Measurements from ENCODE around the gene UTS2B.

The UTS2B gene

GRCh38 chr3:191342411-191342810, 12.1 kb upstream of the UTS2B start:
- Mint-ChIP-seq H3K4me1 (ENCODE audit: low read depth) (no peaks in the 10 kb centered on the region), H3K36me3 (ENCODE audit: low read depth) (no peaks in the 10 kb centered on the region), H3K27me3 (no peaks in the 10 kb centered on the region), H3K9me3 (no peaks in the 10 kb centered on the region), H3K27ac (no peak overlapping the region), H3K4me3 (no peak overlapping the region)
- intact Hi-C loops (cut with micrococcal nuclease) = no loop called here

- no peak overlapping the region for H3K4me3 Mint-ChIP-seq
- no peaks in the 10 kb centered on the region for H3K4me1 Mint-ChIP-seq (ENCODE audit: low read depth)
- H3K36me3 Mint-ChIP-seq (ENCODE audit: low read depth) = no peaks in the 10 kb centered on the region
- no peaks in the 10 kb centered on the region for H3K27me3 Mint-ChIP-seq
- no peak overlapping the region for H3K27ac Mint-ChIP-seq
- intact Hi-C loops (cut with micrococcal nuclease) = no loop called here
- no peaks in the 10 kb centered on the region for H3K9me3 Mint-ChIP-seq
Measured at GRCh38 chr3:191342006-191342405, 11.7 kb upstream of the UTS2B start.

GRCh38 chr3:191340966-191341365, 10.6 kb upstream of the UTS2B start:
- Mint-ChIP-seq H3K4me3 (no peak overlapping the region), H3K27ac (no peak overlapping the region), H3K9me3 (no peaks in the 10 kb centered on the region), H3K4me1 (ENCODE audit: low read depth) (no peaks in the 10 kb centered on the region), H3K27me3 (no peaks in the 10 kb centered on the region), H3K36me3 (ENCODE audit: low read depth) (no peaks in the 10 kb centered on the region)
- intact Hi-C loops (cut with micrococcal nuclease) = no loop called here

GRCh38 chr3:191340351-191340750, 10.0 kb upstream of the UTS2B start:
- Mint-ChIP-seq H3K36me3 (ENCODE audit: low read depth) (no peaks in the 10 kb centered on the region), H3K9me3 (no peaks in the 10 kb centered on the region), H3K4me1 (ENCODE audit: low read depth) (no peaks in the 10 kb centered on the region), H3K27me3 (no peaks in the 10 kb centered on the region), H3K4me3 (no peak overlapping the region), H3K27ac (no peak overlapping the region)
- intact Hi-C loops (cut with micrococcal nuclease) = no loop called here

GRCh38 chr3:191339316-191339917, 9.1 kb upstream of the UTS2B start:
- Mint-ChIP-seq H3K4me3 (no peak overlapping the region), H3K27ac (no peak overlapping the region), H3K9me3 (no peaks in the 10 kb centered on the region), H3K27me3 (no peaks in the 10 kb centered on the region), H3K4me1 (ENCODE audit: low read depth) (peaks cover 4% of the 10 kb centered on the region), H3K36me3 (ENCODE audit: low read depth) (no peaks in the 10 kb centered on the region)
- intact Hi-C loops (cut with micrococcal nuclease) = no loop called here

- no peaks in the 10 kb centered on the region for H3K9me3 Mint-ChIP-seq
- H3K27ac Mint-ChIP-seq = no peak overlapping the region
- no peaks in the 10 kb centered on the region for H3K36me3 Mint-ChIP-seq (ENCODE audit: low read depth)
- no peaks in the 10 kb centered on the region for H3K27me3 Mint-ChIP-seq
- intact Hi-C loops (cut with micrococcal nuclease) = no loop called here
- peaks cover 9% of the 10 kb centered on the region for H3K4me1 Mint-ChIP-seq (ENCODE audit: low read depth)
- H3K4me3 Mint-ChIP-seq = no peak overlapping the region
Measured at GRCh38 chr3:191338177-191338488, 7.8 kb upstream of the UTS2B start.

- Mint-ChIP-seq H3K27ac (no peak overlapping the region), H3K9me3 (no peaks in the 10 kb centered on the region)
Measured at GRCh38 chr3:191336833-191337232, 6.5 kb upstream of the UTS2B start.

GRCh38 chr3:191334346-191334893, 4.1 kb upstream of the UTS2B start:
- Mint-ChIP-seq H3K4me1 (ENCODE audit: low read depth) (peaks cover 35% of the 10 kb centered on the region), H3K36me3 (ENCODE audit: low read depth) (peaks cover 7% of the 10 kb centered on the region), H3K4me3 (no peak overlapping the region), H3K27ac (no peak overlapping the region), H3K9me3 (no peaks in the 10 kb centered on the region), H3K27me3 (peaks cover 5% of the 10 kb centered on the region)
- intact Hi-C loops (cut with micrococcal nuclease) = loop anchor here (5.0 kb wide), 1 partner anchor 92 kb away; no protein-coding TSS in a partner anchor

More at GRCh38 chr3:191336833-191337232, 6.5 kb upstream of the UTS2B start:
- intact Hi-C loops (cut with micrococcal nuclease) = no loop called here
- Mint-ChIP-seq H3K4me1 (ENCODE audit: low read depth) (peaks cover 18% of the 10 kb centered on the region), H3K36me3 (ENCODE audit: low read depth) (no peaks in the 10 kb centered on the region), H3K4me3 (no peak overlapping the region), H3K27me3 (no peaks in the 10 kb centered on the region)

GRCh38 chr3:191333298-191333880, 3.1 kb upstream of the UTS2B start:
- Mint-ChIP-seq H3K4me1 (ENCODE audit: low read depth) (peaks cover 35% of the 10 kb centered on the region), H3K4me3 (no peak overlapping the region), H3K36me3 (ENCODE audit: low read depth) (peaks cover 7% of the 10 kb centered on the region), H3K27ac (no peak overlapping the region), H3K27me3 (peaks cover 12% of the 10 kb centered on the region), H3K9me3 (no peaks in the 10 kb centered on the region)
- intact Hi-C loops (cut with micrococcal nuclease) = loop anchor here (5.0 kb wide), 1 partner anchor 91 kb away; no protein-coding TSS in a partner anchor

GRCh38 chr3:191331388-191331787, 1.1 kb upstream of the UTS2B start:
- H3K4me3 Mint-ChIP-seq = no peak overlapping the region
- no peak overlapping the region for H3K27ac Mint-ChIP-seq
- H3K9me3 Mint-ChIP-seq = no peaks in the 10 kb centered on the region
- H3K4me1 Mint-ChIP-seq (ENCODE audit: low read depth) = peaks cover 35% of the 10 kb centered on the region
- peaks cover 7% of the 10 kb centered on the region for H3K36me3 Mint-ChIP-seq (ENCODE audit: low read depth)
- H3K27me3 Mint-ChIP-seq = peaks cover 17% of the 10 kb centered on the region
- intact Hi-C loops (cut with micrococcal nuclease) = loop anchor here (5.0 kb wide), 1 partner anchor 89 kb away; no protein-coding TSS in a partner anchor

- Mint-ChIP-seq H3K4me1 (ENCODE audit: low read depth) (peaks cover 35% of the 10 kb centered on the region), H3K36me3 (ENCODE audit: low read depth) (peaks cover 7% of the 10 kb centered on the region), H3K27me3 (peaks cover 17% of the 10 kb centered on the region), H3K27ac (peak overlapping the region; percentile 82), H3K9me3 (no peaks in the 10 kb centered on the region), H3K4me3 (peak overlapping the region; percentile 79)
- intact Hi-C loops (cut with micrococcal nuclease) = loop anchor here (5.0 kb wide), 1 partner anchor 88 kb away; no protein-coding TSS in a partner anchor
Measured at GRCh38 chr3:191330530-191331048, 263 bp upstream of the UTS2B start.

- peaks cover 17% of the 10 kb centered on the region for H3K27me3 Mint-ChIP-seq
- peak within 1 kb of the TSS; percentile 79 for H3K4me3 Mint-ChIP-seq
- peak within 1 kb of the TSS; percentile 82 for H3K27ac Mint-ChIP-seq
- intact Hi-C loops (cut with micrococcal nuclease) = no loop called here
- no peaks in the 10 kb centered on the region for H3K9me3 Mint-ChIP-seq
- peaks cover 7% of the 10 kb centered on the region for H3K36me3 Mint-ChIP-seq (ENCODE audit: low read depth)
- peaks cover 29% of the 10 kb centered on the region for H3K4me1 Mint-ChIP-seq (ENCODE audit: low read depth)
Measured at GRCh38 chr3:191328962-191329653, 1.2 kb downstream of the UTS2B start, which contains the start of gene CCDC50. Gene CCDC50 (plus strand): TSS chr3:191329394. CDS start chr3:191329675, 281 bp downstream.

- peaks cover 7% of the 10 kb centered on the region for H3K36me3 Mint-ChIP-seq (ENCODE audit: low read depth)
- peaks cover 17% of the 10 kb centered on the region for H3K27me3 Mint-ChIP-seq
- H3K4me3 Mint-ChIP-seq = peak overlapping the region; percentile 79
- no peak overlapping the region for H3K27ac Mint-ChIP-seq
- peaks cover 5% of the 10 kb centered on the region for H3K9me3 Mint-ChIP-seq
- peaks cover 26% of the 10 kb centered on the region for H3K4me1 Mint-ChIP-seq (ENCODE audit: low read depth)
- intact Hi-C loops (cut with micrococcal nuclease) = no loop called here
Measured at GRCh38 chr3:191328383-191328961, 1.9 kb downstream of the UTS2B start.

- Mint-ChIP-seq H3K27me3 (peaks cover 17% of the 10 kb centered on the region), H3K9me3 (peaks cover 8% of the 10 kb centered on the region), H3K36me3 (ENCODE audit: low read depth) (peaks cover 7% of the 10 kb centered on the region), H3K4me3 (no peak overlapping the region), H3K27ac (no peak overlapping the region), H3K4me1 (ENCODE audit: low read depth) (peaks cover 20% of the 10 kb centered on the region)
- intact Hi-C loops (cut with micrococcal nuclease) = no loop called here
Measured at GRCh38 chr3:191327526-191327925, 2.8 kb downstream of the UTS2B start.
